ENCODE measurements around the gene TFB2M.

GRCh38 chr1:246512230-246512629, 53.8 kb downstream of the TFB2M start:
- TF ChIP-seq, protein P1, sequence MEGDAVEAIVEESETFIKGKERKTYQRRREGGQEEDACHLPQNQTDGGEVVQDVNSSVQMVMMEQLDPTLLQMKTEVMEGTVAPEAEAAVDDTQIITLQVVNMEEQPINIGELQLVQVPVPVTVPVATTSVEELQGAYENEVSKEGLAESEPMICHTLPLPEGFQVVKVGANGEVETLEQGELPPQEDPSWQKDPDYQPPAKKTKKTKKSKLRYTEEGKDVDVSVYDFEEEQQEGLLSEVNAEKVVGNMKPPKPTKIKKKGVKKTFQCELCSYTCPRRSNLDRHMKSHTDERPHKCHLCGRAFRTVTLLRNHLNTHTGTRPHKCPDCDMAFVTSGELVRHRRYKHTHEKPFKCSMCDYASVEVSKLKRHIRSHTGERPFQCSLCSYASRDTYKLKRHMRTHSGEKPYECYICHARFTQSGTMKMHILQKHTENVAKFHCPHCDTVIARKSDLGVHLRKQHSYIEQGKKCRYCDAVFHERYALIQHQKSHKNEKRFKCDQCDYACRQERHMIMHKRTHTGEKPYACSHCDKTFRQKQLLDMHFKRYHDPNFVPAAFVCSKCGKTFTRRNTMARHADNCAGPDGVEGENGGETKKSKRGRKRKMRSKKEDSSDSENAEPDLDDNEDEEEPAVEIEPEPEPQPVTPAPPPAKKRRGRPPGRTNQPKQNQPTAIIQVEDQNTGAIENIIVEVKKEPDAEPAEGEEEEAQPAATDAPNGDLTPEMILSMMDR (IDR thresholded peaks at IDR 0.05): no peak
- TF ChIP-seq EP300 (IDR thresholded peaks at IDR 0.05) (no peak), POLR2AphosphoS5 (IDR thresholded peaks at IDR 0.05) (no peak), POLR2A (IDR thresholded peaks at IDR 0.05) (no peak)

All from stomach (tissue), 4 donors.